Ureter (tissue), 1 donor: ENCODE data around the gene OXSR1. TPM values are rescaled to one million over a fixed set of nuclear protein-coding genes. Genes with fewer than 3 reads are reported as not detected.
"Not testable (repeated sequence)": the region's sequence is repeated elsewhere in the genome, so short reads cannot be mapped to it uniquely, and the experiment has no call there.

Source experiments
- DNase-seq: peaks from one replicate; pipeline ENCODE4 v3.0.0-alpha.2; 2020; ENCODE audit warnings: low spot score
- total RNA-seq: library from RNA; stranded (reverse); gene quantifications from one replicate; pipeline ENCODE4 v1.2.4, GENCODE V29; 2023
- donor health status: DM: yes; HTN: yes; CAD: no.

The OXSR1 gene
- total RNA-seq, 1 donor from 2014 or later: 51.3 TPM

DNA sequence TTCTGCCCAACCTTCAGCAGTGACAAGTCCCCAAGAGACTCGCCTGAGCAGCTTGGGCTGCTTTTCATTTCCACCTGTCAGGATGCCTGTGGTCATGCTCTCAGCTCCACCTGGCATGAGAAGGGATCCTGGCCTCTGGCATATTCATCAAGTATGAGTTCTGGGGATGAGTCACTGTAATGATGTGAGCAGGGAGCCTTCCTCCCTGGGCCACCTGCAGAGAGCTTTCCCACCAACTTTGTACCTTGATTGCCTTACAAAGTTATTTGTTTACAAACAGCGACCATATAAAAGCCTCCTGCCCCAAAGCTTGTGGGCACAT, 23.4 kb upstream of the OXSR1 start:
- DNase-seq: no peak

DNA sequence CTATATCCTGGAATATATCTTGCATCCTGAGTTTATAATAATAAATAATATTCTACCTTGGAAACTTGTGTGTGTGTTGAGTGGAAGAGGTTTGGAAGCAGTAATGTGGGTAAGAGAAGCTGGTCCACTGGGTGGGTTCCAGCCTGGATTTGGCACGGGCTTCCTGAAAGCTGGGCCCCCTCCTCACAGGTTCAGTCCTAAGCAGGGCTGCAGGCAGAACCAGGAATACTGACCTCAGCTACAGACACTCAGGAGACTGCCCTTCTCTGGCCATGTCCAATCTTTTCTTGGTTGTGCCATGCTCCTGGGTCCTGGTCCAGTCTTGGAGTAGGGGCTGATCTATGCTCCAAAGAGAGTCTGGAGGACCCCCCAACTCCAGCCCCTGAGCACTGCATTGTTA, 22.4 kb upstream of the OXSR1 start:
- DNase-seq: no peak

DNA sequence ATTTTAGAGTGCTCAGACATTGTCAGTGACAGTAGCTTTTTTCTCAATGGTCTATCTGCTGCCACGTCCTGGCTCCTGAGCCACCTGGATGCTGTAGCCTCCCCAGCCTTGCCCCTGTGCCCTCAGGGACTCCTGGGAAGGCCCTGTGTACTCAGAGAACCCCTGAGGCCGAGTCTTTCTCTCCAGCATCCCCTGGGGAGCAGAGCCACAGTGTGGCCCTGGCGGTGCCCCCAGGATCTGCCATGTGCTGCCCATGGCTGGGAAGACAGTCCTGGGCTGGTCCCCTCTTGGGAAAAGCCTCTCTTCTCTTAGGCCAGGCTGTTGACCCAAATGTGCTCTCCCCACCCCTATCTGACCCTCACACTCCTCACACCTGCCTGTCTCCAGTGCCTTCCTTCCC, 21.8 kb upstream of the OXSR1 start:
- DNase-seq: no peak

DNA sequence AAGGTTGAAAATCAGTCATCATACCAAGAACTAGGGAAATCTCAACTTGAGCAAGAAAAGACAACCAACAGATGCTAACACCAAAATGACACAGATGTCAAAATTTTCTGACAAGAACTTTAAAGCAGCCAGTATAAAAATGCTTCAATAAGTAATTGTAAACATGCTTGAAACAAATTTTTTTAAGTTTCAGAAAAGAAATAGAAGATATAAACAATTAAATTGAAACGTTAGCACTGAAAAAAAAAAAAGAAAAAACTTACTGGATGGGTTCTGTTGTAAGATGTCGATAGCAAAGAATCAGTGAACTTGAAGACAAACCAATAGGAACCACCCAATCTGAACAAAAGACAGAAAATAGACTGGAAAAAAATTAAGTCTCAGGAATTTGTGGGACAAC, 18.8 kb upstream of the OXSR1 start:
- DNase-seq: no peak

DNA sequence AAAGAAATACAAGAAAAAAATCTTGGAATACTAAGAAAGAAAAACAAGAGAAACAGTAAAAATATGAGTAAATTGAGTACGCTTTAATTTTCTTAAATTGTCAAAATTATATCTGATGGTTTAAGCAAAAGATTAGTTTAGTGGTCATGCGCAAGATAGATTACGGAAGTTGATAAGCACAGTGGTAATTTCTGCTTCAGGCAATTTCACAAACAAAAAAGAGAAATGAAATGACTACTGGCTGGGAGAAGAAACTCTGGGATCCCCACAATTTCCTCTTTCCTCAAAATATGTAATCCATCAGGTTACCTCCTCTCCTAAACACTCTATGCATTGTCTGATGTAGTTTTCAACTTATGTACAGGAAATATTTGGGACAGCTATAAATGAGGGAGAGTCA, 17.9 kb upstream of the OXSR1 start:
- no peak for DNase-seq

DNA sequence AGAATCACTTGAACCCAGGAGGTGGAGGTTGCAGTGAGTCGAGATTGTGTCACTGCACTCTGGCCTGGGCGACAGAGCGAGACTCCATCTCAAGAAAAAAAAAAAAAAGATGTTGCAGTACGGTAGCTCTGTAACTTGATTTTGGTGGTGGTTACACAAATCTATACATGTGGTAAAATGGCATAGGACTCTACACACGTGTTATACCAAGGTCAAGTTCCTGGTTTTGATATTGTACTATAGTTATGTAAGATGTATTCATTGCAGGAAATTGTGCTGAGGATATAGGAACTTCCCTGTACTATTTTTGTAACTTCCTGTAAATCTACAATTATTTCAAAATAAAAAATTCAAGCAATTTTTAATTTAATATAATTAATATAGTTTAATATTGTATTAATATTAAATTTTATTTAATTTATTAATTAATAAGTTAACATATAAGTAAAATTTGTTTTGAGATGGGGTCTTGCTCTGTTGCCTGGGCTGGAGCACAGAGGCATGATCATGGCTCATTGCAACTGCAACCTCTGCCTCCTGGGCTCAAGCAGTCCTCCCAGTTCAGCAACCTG, 16.9 kb upstream of the OXSR1 start:
- DNase-seq: no peak

DNA sequence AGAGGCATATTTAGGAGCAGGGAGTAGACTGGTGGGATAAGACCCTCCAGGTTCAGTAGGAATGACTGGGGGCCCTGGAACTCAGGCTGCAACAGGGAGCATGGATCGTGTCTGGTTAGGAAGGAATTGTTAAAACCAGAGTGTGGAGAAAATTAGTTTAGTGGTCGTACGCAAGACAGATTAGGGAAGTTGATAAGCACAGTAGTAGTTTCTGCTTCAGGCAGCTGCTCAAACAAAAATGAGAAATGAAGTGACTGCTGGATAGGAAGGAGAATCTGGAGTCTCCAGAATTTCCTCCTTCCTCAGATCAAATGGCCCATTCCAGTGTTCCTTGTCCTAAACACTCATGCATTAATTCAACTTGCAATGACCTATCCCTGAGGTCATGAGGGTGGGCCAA, 15.6 kb upstream of the OXSR1 start:
- DNase-seq: no peak

DNA sequence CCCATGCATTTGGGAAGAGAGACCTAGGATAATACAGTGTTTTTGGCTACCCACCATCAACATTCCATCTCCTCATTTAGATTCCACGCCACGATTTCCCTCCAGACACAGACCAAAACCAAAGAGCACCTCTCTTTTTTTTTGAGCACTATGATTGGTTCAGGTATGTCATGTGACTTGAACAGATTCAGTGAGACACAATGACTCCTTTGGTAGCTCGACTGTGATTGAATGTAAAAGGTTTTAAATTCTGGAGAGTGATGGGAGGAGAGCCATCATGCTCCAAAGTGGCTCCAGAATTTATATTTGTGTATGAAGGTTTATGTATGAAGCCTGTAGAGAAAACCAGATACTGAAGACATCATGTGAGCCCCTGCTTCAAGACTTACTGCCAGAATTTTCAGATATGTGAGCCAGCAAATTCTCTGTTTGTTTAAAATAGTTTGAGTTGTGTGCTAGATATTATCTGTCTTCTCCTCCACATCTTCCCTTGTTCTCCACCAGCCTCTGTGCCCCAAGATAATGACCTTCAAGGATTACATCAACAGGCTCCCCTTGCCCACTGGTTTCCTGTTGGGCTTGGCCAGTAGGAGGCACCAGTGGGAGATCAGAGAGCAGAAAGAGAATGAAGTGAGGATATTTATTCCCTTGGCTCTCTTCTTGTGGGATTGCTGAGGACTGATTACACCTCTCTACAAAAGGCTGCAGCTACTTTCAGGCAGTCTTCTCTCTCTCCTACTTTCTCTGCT, 14.4 kb upstream of the OXSR1 start:
- no peak for DNase-seq

DNA sequence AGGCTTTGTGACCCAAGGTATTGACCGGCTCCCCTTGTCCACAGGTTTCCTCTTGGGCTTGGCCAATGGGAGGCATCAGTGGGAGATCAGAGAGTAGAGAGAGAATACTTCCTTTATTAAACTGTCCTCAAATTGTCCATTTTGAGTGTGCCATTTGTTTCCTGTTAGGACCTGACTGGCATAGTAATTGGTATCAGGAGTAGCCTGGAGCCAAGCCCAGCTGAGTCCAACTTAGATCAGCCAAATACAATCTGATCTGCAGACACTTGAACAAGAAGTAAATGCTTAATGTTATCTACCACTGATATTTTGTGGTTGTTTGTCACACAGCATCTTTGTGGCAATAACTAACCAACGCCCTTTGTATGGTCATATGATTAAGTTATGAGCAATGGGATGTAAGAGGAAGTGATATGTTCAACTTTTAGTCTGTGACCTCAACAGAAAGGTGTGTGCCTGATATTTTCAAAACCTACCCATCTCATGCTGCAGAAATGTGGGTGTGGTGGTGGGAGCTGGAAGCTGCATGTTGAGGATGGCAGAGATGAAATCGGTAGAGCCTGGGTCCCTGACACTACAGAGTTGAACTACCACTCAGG, 13.6 kb upstream of the OXSR1 start:
- DNase-seq: no peak

DNA sequence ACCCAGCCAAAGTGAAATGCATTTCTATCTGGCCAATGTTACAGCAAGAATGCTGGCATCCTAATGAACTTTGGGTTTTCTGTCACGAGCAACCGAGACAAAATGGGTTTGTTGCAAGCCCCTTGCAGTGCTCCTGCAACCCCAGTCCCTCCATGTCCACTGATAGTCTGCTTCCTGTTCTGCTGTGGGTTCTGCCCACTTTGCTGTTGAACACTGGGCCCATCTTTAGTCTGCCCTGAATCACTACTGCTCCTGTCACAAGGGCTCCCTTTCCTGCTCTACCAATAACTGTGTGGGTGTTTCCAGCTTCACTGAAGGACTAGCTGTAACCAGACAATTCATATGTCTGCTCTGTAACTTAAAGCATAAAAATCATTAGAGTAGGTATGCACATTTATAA, 12.7 kb upstream of the OXSR1 start:
- DNase-seq: no peak

DNA sequence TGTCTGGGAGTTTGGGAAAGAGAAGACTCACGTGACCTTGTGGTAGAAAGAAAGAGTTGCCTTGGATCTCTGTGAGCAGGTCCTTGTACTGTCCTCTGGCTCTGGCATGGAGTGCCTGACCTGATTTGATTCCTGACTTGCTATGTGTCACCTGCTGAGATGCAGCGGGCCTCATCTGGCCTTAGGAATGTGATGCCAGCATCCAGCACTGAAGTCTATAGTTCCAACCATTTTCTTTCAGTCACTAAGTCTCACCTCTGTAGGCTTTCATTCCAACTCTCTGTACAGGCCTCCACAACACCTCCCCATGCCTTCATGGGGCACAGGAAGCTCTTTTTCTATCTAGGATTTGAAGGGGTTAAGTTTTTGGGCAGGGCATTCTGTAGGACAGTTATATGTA, 12.1 kb upstream of the OXSR1 start:
- DNase-seq: no peak

DNA sequence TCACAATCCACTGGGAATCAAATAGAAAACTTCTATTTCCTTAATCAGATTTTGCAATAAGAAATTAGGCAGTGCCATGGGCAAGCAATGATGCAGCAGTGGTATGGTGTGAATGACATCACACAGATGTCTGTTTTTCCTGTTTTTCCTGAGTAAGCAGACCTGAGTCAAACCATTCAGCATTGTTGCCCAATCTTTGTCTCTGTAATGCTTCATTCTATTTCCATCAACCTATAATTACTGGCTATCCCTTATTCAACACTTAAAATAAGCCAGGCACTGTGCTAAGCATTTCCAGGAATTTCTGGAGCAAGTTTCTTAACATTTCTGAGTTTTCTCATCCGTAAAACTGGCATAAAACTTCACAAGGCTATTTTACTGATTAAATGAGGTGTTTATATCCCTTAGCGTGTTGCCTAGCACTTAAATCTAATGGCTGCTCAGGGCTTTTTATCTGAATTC, 11.3 kb upstream of the OXSR1 start:
- no peak for DNase-seq

DNA sequence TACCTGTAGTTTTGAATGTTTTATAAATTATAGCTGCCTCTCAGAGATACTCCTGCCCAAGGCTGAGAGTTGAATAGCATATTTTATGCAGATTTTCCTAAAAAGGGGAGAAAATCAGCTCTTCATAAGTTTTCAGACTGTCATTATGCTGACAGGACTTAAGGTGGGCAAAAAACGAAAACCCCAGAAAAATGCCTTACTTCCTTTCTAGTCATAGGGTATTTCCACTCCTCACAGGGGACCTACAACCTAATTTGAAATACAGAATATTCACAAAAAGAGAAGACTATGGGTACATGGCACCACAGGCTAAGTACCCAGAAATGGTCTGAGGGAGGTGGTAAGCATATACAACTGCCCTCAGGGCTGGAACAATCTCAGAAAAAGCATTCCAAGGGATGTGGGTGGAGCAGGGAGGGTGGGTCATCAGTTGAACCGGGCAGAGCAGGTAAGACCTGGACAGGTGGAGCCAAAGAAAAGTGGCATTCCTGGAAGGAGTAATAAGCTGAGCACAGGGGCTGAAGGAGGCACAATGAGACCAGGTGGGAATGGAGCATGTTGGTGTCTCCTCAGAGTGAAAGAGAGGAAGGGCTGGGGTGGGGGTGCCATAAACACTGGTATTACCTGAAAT, 10.6 kb upstream of the OXSR1 start:
- no peak for DNase-seq

DNA sequence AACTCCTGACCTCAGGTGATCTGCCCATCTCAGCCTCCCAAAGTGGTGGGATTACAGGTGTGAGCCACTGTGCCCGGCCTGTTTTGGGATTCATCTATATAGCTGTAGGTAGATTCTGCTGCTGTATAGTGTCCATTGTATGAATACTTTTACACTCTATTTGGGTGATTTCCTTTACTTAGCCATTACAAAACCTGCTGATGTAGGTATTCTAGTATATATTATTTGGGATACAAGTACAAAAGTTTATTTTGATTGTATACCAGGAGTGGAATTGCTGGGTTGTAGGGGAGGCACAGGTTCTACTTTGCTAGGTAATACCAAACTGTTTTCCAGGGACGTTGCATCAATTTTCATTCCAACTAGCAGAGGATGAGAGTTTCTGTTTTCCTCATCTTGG, 9.5 kb upstream of the OXSR1 start:
- no peak for DNase-seq

DNA sequence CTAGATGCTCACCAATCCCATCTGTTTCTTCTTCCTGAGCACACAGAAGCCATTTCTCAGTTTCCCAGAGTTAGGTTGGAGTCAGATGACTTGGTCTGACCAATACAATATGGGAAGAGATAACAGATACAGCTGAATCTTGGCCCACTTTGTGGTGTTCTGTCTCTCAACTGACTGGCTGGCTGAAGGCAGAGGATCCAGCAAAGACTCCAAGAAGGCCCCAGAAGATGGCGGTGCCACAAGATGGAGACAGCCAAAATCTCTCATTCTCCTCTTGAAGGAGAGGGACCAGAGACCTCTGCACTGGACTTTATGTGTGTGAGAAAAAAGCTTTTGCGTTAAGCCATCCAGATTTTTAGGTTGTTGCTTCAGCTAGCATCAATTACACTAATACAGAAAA, 8.2 kb upstream of the OXSR1 start:
- no peak for DNase-seq

DNA sequence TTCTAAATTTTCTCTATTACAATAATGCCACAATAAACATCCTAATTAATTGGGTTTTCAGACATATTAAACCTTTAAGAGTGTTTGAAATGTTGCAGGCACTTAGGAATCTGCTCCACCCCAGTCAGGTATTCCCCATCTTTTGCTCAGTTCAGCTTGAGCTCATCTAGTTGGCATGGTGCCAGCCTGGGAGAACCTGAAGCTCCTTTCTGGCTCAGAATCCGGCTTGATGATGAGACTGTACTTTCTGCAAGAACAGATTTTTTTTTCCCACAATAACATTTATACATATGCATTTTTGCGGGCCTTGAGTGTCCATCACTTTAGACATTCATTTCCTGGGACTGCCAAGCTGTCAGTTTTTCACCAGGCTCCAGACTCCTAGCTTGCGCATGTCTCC, 7.7 kb upstream of the OXSR1 start:
- DNase-seq: no peak

DNA sequence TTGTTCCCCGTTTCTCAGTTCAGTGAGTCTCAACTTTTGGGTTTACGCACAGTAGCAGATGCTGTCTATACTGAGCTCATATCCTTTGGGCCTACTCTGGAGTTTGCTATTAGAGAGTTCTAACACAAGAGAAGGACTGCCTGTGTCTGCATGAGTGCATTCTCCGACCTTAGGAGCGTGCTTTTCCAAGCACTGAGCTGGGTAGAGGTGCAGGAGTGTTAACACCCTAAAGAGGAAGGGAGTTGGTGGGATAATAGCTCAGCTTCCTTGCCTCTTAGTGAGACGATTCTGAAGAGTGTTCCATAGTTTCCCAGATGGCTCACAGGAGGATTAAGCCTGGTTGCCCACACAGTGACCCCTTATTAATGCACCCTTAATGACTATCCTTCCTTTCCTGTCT, 6.9 kb upstream of the OXSR1 start:
- no peak for DNase-seq

DNA sequence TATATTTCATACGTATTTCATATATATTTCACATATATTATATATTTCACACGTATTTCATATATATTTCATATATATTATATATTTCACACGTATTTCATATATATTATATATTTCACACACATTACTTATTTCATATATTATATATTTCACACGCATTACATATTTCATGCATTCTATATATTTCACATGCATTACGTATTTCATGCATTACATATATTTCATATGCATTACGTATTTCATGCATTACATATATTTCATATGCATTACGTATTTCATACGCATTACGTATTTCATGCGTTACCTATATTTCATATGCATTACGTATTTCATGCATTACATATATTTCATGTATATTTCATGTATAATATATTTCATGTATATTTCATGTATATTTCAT, 4.6 kb upstream of the OXSR1 start:
- DNase-seq: not testable (repeated sequence)

DNA sequence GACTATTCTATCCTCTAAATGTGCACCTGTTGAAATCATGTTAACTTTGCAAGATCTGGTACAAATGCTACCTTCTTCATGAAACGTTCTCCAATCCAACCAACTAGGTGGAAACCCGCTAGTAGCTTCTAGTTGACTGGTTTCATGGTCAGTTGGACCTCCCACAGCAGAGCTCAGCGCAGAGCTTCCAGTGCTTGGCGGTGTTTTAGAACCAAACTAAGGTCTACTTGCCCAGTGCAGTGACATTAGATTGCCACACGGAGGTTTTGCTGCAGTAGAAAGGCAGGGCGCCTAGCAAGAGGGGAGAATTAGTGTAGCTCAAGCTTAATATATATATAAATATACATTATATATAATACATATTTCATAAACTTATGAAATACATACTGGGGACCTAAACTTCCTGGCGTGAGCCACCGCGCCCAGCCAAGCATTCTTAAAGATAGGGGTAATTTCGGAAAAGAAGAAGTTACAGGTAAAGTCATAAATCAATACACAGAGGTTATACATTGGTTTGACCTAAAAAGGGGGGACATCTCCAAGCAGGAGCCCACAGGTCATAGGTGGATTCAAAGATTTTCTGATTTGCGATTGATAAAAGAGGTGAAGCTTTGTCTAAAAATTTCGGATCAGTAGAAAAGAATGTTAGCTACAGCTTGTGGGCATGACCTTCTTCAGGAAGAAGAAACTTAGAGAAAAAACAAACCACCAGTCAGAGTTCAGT, 2.1 kb upstream of the OXSR1 start:
- no peak for DNase-seq

DNA sequence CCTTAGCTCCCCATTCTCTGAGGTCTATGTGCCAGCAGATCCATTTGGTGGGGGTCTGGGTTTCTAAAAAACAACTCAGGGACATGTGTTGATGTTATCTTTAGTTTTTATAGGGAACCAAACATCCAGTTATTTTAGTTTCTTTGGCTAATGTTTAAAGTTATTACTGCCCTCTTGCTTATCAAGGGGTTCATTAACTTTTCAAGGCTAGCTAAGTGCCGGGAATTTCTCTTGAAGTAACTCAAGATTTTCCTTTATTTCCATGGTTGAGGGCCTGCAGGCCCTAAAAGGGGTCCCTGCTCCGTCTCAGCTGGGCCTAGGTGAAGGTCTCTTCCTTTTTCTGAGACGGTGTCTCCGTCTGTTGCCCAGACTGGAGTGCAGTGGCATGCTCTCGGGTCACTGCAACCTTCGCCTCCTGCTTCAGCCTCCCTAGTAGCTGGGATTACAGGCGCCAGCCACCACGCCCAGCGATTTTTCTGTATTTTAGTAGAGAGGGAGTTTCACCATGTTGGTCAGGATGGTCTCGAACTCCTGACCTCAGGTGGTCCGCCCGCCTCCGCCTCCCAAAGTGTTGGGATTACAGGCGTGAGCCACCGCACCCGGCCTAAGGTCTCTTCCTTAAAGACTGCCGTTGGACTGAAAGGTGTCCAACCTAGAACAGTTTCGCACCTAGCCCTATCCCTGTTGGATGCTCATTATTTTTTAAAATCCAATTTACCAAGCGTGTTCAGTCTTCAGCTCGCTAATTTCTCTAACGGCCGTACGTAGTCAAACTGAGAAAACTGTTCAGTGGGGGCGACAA, 1.3 kb upstream of the OXSR1 start:
- no peak for DNase-seq

DNA sequence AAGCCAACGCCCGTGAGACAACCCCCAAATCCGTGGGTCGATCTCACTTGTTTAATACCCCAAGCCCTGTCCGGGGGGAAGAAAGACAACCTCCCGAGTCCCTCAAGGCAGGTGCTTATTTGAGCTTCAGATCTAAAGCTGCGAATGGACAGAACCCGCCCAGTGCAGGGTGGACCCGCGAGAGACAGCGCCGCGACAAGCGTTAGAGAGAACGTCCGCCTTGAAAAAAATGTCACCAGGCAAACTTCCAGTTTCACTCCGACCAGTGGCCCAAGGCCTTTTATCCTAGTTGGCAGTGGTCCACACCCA, 740 bp upstream of the OXSR1 start:
- no peak for DNase-seq
